ENCODE data around the gene ABCB1.

- no peak for TF ChIP-seq NR2F6 (CRISPR knock-in tag; IDR thresholded peaks at IDR 0.05)
- TF ChIP-seq ZNF384 (IDR thresholded peaks at IDR 0.05; ENCODE audit: low read depth, low read length): no peak
- no peak for TF ChIP-seq CTCF (IDR thresholded peaks at IDR 0.05 in 2 of 3, conservative IDR thresholded peaks at IDR 0.05 in 1 of 3; ENCODE audit: insufficient read depth in 2 of 3, low read depth in 1 of 3, low read length in 3 of 3)
- no peak for TF ChIP-seq TCF7L2 (IDR thresholded peaks at IDR 0.05; ENCODE audit: low read depth, low read length)
- no peak for TF ChIP-seq ZZZ3 (IDR thresholded peaks at IDR 0.05)
- no peak for TF ChIP-seq NFIC (IDR thresholded peaks at IDR 0.05)
- no peak for TF ChIP-seq MXD1 (CRISPR knock-in tag; IDR thresholded peaks at IDR 0.05; ENCODE audit: borderline replicate concordance, poor library complexity, severe bottlenecking)
- TF ChIP-seq EP300 (IDR thresholded peaks at IDR 0.05; ENCODE audit: low read length): no peak
- no peak for TF ChIP-seq BRD4 (IDR thresholded peaks at IDR 0.05)
- TF ChIP-seq NFE2L1 (tag; IDR thresholded peaks at IDR 0.05; ENCODE audit: borderline replicate concordance, low read depth): no peak
- TF ChIP-seq ZNF764 (CRISPR knock-in tag; IDR thresholded peaks at IDR 0.05; ENCODE audit: low read depth): no peak
These were observed 57.1 kb downstream of the ABCB1 start for GRCh38 chr7:87543623-87544022.

Measured in K562 (cell line).